ENCODE results near the gene MPZL1.

The MPZL1 gene

GRCh38 chr1:167721617-167722151 lies at the start of gene MPZL1:
Gene MPZL1, plus strand, starts transcription at chr1:167721982. Its CDS starts 170 bp downstream, at chr1:167722152.
- TF ChIP-seq CTCF (IDR thresholded peaks at IDR 0.05; ENCODE audit: control extremely low read depth, extremely low read depth, low read depth, missing control alignments): no peak
- ChIA-PET CTCF (interaction anchor here (1.1 kb wide), 2 partner anchors 17 to 31 kb away, joined by 3 read pairs; no protein-coding TSS in a partner anchor), POLR2A (no interaction called here)
- peak; percentile 98 for DNase-seq (ENCODE audit: extremely low spot score)

- no peak for TF ChIP-seq CTCF (IDR thresholded peaks at IDR 0.05; ENCODE audit: control extremely low read depth, extremely low read depth, low read depth, missing control alignments)
- CTCF ChIA-PET: interaction anchor here (1.0 to 3.4 kb wide), 7 partner anchors 9 to 72 kb away, joined by 3 to 20 read pairs (median 6); no protein-coding TSS in a partner anchor
- DNase-seq (ENCODE audit: extremely low spot score): no peak
- POLR2A ChIA-PET: no interaction called here
These were observed 49.0 kb upstream of the MPZL1 start for GRCh38 chr1:167672831-167673230.

- ChIA-PET CTCF (interaction anchor here (1.0 to 3.4 kb wide), 8 partner anchors 9 to 72 kb away, joined by 3 to 20 read pairs (median 6); no protein-coding TSS in a partner anchor), POLR2A (no interaction called here)
- no peak for TF ChIP-seq CTCF (IDR thresholded peaks at IDR 0.05; ENCODE audit: control extremely low read depth, extremely low read depth, low read depth, missing control alignments)
These were observed 48.5 kb upstream of the MPZL1 start for GRCh38 chr1:167673265-167673664.

GRCh38 chr1:167674156-167674555 lies 47.6 kb upstream of the MPZL1 start:
- no peak for TF ChIP-seq CTCF (IDR thresholded peaks at IDR 0.05; ENCODE audit: control extremely low read depth, extremely low read depth, low read depth, missing control alignments)
- POLR2A ChIA-PET: no interaction called here
- no peak for DNase-seq (ENCODE audit: extremely low spot score)
- CTCF ChIA-PET: interaction anchor here (1.5 to 3.4 kb wide), 6 partner anchors 8 to 73 kb away, joined by 3 to 20 read pairs (median 8); no protein-coding TSS in a partner anchor

More at GRCh38 chr1:167673265-167673664, 48.5 kb upstream of the MPZL1 start:
- DNase-seq (ENCODE audit: extremely low spot score): no peak

- no peak for TF ChIP-seq CTCF (IDR thresholded peaks at IDR 0.05; ENCODE audit: control extremely low read depth, extremely low read depth, low read depth, missing control alignments)
- POLR2A ChIA-PET: interaction anchor here (0.5 kb wide), 1 partner anchor 26 kb away, joined by 4 read pairs; no protein-coding TSS in a partner anchor
- DNase-seq (ENCODE audit: extremely low spot score): no peak
- CTCF ChIA-PET: interaction anchor here (0.8 to 2.4 kb wide), 14 partner anchors 10 to 141 kb away, joined by 3 to 21 read pairs (median 4); no protein-coding TSS in a partner anchor
These were observed 46.3 kb upstream of the MPZL1 start for GRCh38 chr1:167675440-167675839.

GRCh38 chr1:167676205-167676915 lies 45.4 kb upstream of the MPZL1 start:
- peak; percentile 31 for DNase-seq (ENCODE audit: extremely low spot score)
- ChIA-PET CTCF (interaction anchor here (1.0 to 2.4 kb wide), 11 partner anchors 11 to 142 kb away, joined by 3 to 21 read pairs (median 4); no protein-coding TSS in a partner anchor), POLR2A (interaction anchor here (0.5 kb wide), 1 partner anchor 25 kb away, joined by 4 read pairs; no protein-coding TSS in a partner anchor)
- TF ChIP-seq CTCF (IDR thresholded peaks at IDR 0.05; ENCODE audit: control extremely low read depth, extremely low read depth, low read depth, missing control alignments): peak; percentile 5
